Measurements from ENCODE around the gene TNNI3.

TNNI3 gene

GRCh38 chr19:55196803-55197202 is 39.3 kb upstream of the TNNI3 start:
- Histone ChIP-seq H4K20me1 (ENCODE audit: insufficient read depth, low read length) (no peaks in the 10 kb centered on the region), H3K79me2 (ENCODE audit: low read length) (no peaks in the 10 kb centered on the region), H3K27me3 (replicated peaks; ENCODE audit: insufficient read depth, low read length) (peaks cover 97% of the 10 kb centered on the region), H3F3A (ENCODE audit: insufficient read depth, low read length) (no peaks in the 10 kb centered on the region), H3K4me3 (ENCODE audit: low read length) (no peak overlapping the region), H3K36me3 (replicated peaks; ENCODE audit: insufficient read depth, low read length) (no peaks in the 10 kb centered on the region), H3K27ac (ENCODE audit: low read length) (no peak overlapping the region), H3K9ac (ENCODE audit: low read length) (no peak overlapping the region), H3K4me1 (ENCODE audit: low read length) (no peaks in the 10 kb centered on the region), H3K4me2 (ENCODE audit: low read depth, low read length) (no peak overlapping the region), H3K9me2 (replicated peaks; ENCODE audit: insufficient read depth, low read length) (no peaks in the 10 kb centered on the region), H3K9me3 (replicated peaks; ENCODE audit: insufficient read depth, low read length) (no peaks in the 10 kb centered on the region), H2AFZ (ENCODE audit: low read length) (no peak overlapping the region)
- no peak for DNase-seq
- TF ChIP-seq EZH2phosphoT487 (IDR thresholded peaks at IDR 0.05; ENCODE audit: low read length) (no peak), CTCF (IDR thresholded peaks at IDR 0.05; ENCODE audit: low read length) (no peak), EZH2 (optimal IDR thresholded peaks at IDR 0.05; ENCODE audit: low read depth, low read length) (no peak)

- no peaks in the 10 kb centered on the region for H3K79me2 ChIP-seq (ENCODE audit: low read length)
- no peaks in the 10 kb centered on the region for H3K9me3 ChIP-seq (replicated peaks; ENCODE audit: insufficient read depth, low read length)
- H4K20me1 ChIP-seq (ENCODE audit: insufficient read depth, low read length), result no peaks in the 10 kb centered on the region
- H3F3A ChIP-seq (ENCODE audit: insufficient read depth, low read length), result no peaks in the 10 kb centered on the region
- no peaks in the 10 kb centered on the region for H3K36me3 ChIP-seq (replicated peaks; ENCODE audit: insufficient read depth, low read length)
- H2AFZ ChIP-seq (ENCODE audit: low read length), result no peak overlapping the region
- H3K9me2 ChIP-seq (replicated peaks; ENCODE audit: insufficient read depth, low read length), result no peaks in the 10 kb centered on the region
- H3K9ac ChIP-seq (ENCODE audit: low read length), result no peak overlapping the region
- DNase-seq, result no peak
- peaks cover 80% of the 10 kb centered on the region for H3K27me3 ChIP-seq (replicated peaks; ENCODE audit: insufficient read depth, low read length)
- TF ChIP-seq EZH2phosphoT487 (IDR thresholded peaks at IDR 0.05; ENCODE audit: low read length) (no peak), CTCF (IDR thresholded peaks at IDR 0.05; ENCODE audit: low read length) (no peak), EZH2 (optimal IDR thresholded peaks at IDR 0.05; ENCODE audit: low read depth, low read length) (no peak)
- no peaks in the 10 kb centered on the region for H3K4me1 ChIP-seq (ENCODE audit: low read length)
- H3K27ac ChIP-seq (ENCODE audit: low read length), result no peak overlapping the region
- no peak overlapping the region for H3K4me2 ChIP-seq (ENCODE audit: low read depth, low read length)
- H3K4me3 ChIP-seq (ENCODE audit: low read length), result no peak overlapping the region
Observed at GRCh38 chr19:55193481-55193880, 35.9 kb upstream of the TNNI3 start.

- Histone ChIP-seq H3K4me3 (ENCODE audit: low read length) (no peak overlapping the region), H2AFZ (ENCODE audit: low read length) (no peak overlapping the region), H3K4me2 (ENCODE audit: low read depth, low read length) (no peak overlapping the region), H3K9me2 (replicated peaks; ENCODE audit: insufficient read depth, low read length) (no peaks in the 10 kb centered on the region), H3F3A (ENCODE audit: insufficient read depth, low read length) (no peaks in the 10 kb centered on the region), H3K27ac (ENCODE audit: low read length) (no peak overlapping the region), H3K27me3 (replicated peaks; ENCODE audit: insufficient read depth, low read length) (peaks cover 74% of the 10 kb centered on the region), H3K36me3 (replicated peaks; ENCODE audit: insufficient read depth, low read length) (no peaks in the 10 kb centered on the region), H3K9me3 (replicated peaks; ENCODE audit: insufficient read depth, low read length) (no peaks in the 10 kb centered on the region), H4K20me1 (ENCODE audit: insufficient read depth, low read length) (no peaks in the 10 kb centered on the region; the same call in 1 of the 2 replicates), H3K79me2 (ENCODE audit: low read length) (no peaks in the 10 kb centered on the region), H3K9ac (ENCODE audit: low read length) (no peak overlapping the region), H3K4me1 (ENCODE audit: low read length) (no peaks in the 10 kb centered on the region)
- TF ChIP-seq EZH2phosphoT487 (IDR thresholded peaks at IDR 0.05; ENCODE audit: low read length), result no peak
- no peak for TF ChIP-seq EZH2 (optimal IDR thresholded peaks at IDR 0.05; ENCODE audit: low read depth, low read length)
- TF ChIP-seq CTCF (IDR thresholded peaks at IDR 0.05; ENCODE audit: low read length), result no peak
- DNase-seq, result no peak
Observed at GRCh38 chr19:55189403-55189835, 31.9 kb upstream of the TNNI3 start.
